ENCODE results near the gene SDCBP2.

The SDCBP2 gene

GRCh38 chr20:1266167-1266973 is 62.6 kb downstream of the SDCBP2 start, which contains the start of gene SNPH:
Gene SNPH, plus strand, starts transcription at chr20:1266294. Its CDS starts 29,946 bp downstream, at chr20:1296240.
- no peak within 1 kb of the TSS for H3K4me3 ChIP-seq (ENCODE audit: low read depth, low read length)
- no peak for TF ChIP-seq CTCF (IDR thresholded peaks at IDR 0.05; ENCODE audit: control insufficient read depth, extremely low read depth, insufficient read depth)
- no peak for DNase-seq (ENCODE audit: low read depth)

- TF ChIP-seq CTCF (IDR thresholded peaks at IDR 0.05; ENCODE audit: control insufficient read depth, extremely low read depth, insufficient read depth) = no peak
- no peak for DNase-seq (ENCODE audit: low read depth)
- H3K4me3 ChIP-seq (ENCODE audit: low read depth, low read length) = no peak overlapping the region
These were observed 63.1 kb downstream of the SDCBP2 start for GRCh38 chr20:1265916-1266166.

GRCh38 chr20:1265226-1265915 is 63.6 kb downstream of the SDCBP2 start:
- DNase-seq (ENCODE audit: low read depth) = no peak
- no peak overlapping the region for H3K4me3 ChIP-seq (ENCODE audit: low read depth, low read length)
- no peak for TF ChIP-seq CTCF (IDR thresholded peaks at IDR 0.05; ENCODE audit: control insufficient read depth, extremely low read depth, insufficient read depth)

- TF ChIP-seq CTCF (IDR thresholded peaks at IDR 0.05; ENCODE audit: control insufficient read depth, extremely low read depth, insufficient read depth) = no peak
- DNase-seq (ENCODE audit: low read depth) = no peak
- no peak overlapping the region for H3K4me3 ChIP-seq (ENCODE audit: low read depth, low read length)
These were observed 64.2 kb downstream of the SDCBP2 start for GRCh38 chr20:1264727-1265126.

- no peak for DNase-seq (ENCODE audit: low read depth)
- TF ChIP-seq CTCF (IDR thresholded peaks at IDR 0.05; ENCODE audit: control insufficient read depth, extremely low read depth, insufficient read depth) = no peak
- H3K4me3 ChIP-seq (ENCODE audit: low read depth, low read length) = no peak overlapping the region
These were observed 65.1 kb downstream of the SDCBP2 start for GRCh38 chr20:1263853-1264252.

All from LNCaP clone FGC (cell line).